ENCODE data around the gene MRPS18A. TPM values are rescaled to one million over a fixed set of nuclear protein-coding genes. Genes with fewer than 3 reads are reported as not detected.
"Not testable (repeated sequence)": the region's sequence is repeated elsewhere in the genome, so short reads cannot be mapped to it uniquely, and the experiment has no call there.

MRPS18A gene
- total and polyA plus RNA-seq, 2 experiments from 2014 or later, result 46.1 to 71.1 TPM

DNA sequence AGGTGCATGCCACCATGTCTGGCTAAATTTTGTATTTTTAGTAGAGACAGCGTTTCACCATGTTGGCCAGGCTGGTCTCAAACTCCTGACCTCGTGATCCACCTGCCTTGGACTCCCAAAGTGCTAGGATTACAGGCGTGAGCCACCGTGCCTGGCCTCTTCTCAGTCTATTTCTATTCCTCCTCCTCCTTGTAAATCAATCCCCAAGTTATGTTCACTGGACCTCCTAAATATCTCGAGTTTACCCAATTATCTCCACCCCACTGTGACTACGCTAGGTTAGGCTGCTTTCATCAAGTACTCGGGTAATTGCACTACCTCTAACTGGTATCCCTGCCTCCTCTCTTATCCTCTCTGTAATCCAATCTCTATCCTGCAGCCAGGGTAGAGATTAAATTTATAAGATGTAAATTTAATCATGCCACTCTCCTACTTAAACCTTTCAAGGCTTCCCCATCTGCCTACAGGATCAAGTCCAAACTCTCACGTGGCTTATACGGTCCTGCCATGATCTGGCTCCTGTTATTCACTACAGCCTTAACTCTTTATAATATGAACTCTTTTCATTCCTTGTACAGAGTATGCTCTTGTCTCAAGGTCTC lies 52.8 kb downstream of the MRPS18A start:
- Histone ChIP-seq H3K27ac (peak overlapping the region; percentile 82), H3K4me2 (peak overlapping the region; percentile 86)

DNA sequence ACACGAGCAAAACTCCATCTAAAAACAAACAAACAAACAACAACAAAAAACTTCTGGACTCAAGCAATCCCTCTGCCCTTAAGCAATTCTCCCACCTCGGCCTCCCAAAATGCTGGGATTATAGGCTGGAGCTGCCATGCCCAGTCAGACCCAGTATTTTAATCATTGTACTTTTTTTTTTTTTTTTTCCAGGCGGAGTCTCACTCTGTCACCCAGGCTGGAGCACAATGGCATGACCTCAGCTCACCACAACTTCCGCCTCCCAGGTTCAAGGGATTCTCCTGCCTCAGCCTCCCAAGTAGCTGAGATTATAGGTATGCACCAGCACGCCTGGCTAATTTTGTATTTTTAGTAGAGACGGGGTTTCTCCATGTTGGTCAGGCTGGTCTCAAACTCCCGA lies 54.6 kb downstream of the MRPS18A start:
- not testable (repeated sequence) for H3K4me3 ChIP-seq; H3K9me3 ChIP-seq (ENCODE audit: low read depth); H3K27me3 ChIP-seq; H3K36me3 ChIP-seq (replicated peaks; ENCODE audit: insufficient read depth, low read depth); H3K4me2 ChIP-seq; H3K9me2 ChIP-seq (replicated peaks; ENCODE audit: insufficient read depth); H2AFZ ChIP-seq; DNase-seq (ENCODE audit: low spot score); H3K27ac ChIP-seq; H4K20me1 ChIP-seq (ENCODE audit: insufficient read depth, poor library complexity, severe bottlenecking); H3K4me1 ChIP-seq (ENCODE audit: insufficient read depth)
- peaks cover 30% of the 10 kb centered on the region for H3K79me2 ChIP-seq
- 92% methylated on average over 7 of the region's 7 CpGs for WGBS (ENCODE audit: low lambda C conversion rate, missing lambda C conversion rate)

More for the DNA sequence above, 52.8 kb downstream of the MRPS18A start:
- no peak overlapping the region for H3K4me3 ChIP-seq
- no peaks in the 10 kb centered on the region for H3K9me3 ChIP-seq (ENCODE audit: low read depth)
- WGBS (ENCODE audit: low lambda C conversion rate, missing lambda C conversion rate), result 86% methylated on average over 9 of the region's 9 CpGs
- H3K27me3 ChIP-seq, result no peaks in the 10 kb centered on the region
- no peak for DNase-seq (ENCODE audit: low spot score)
- H2AFZ ChIP-seq, result peak overlapping the region; percentile 88
- no peaks in the 10 kb centered on the region for H3K9me2 ChIP-seq (replicated peaks; ENCODE audit: insufficient read depth)
- peaks cover 8% of the 10 kb centered on the region for H3K4me1 ChIP-seq (ENCODE audit: insufficient read depth)
- no peak for TF ChIP-seq EZH2 (IDR thresholded peaks at IDR 0.05; ENCODE audit: borderline replicate concordance)
- TF ChIP-seq, protein P1, sequence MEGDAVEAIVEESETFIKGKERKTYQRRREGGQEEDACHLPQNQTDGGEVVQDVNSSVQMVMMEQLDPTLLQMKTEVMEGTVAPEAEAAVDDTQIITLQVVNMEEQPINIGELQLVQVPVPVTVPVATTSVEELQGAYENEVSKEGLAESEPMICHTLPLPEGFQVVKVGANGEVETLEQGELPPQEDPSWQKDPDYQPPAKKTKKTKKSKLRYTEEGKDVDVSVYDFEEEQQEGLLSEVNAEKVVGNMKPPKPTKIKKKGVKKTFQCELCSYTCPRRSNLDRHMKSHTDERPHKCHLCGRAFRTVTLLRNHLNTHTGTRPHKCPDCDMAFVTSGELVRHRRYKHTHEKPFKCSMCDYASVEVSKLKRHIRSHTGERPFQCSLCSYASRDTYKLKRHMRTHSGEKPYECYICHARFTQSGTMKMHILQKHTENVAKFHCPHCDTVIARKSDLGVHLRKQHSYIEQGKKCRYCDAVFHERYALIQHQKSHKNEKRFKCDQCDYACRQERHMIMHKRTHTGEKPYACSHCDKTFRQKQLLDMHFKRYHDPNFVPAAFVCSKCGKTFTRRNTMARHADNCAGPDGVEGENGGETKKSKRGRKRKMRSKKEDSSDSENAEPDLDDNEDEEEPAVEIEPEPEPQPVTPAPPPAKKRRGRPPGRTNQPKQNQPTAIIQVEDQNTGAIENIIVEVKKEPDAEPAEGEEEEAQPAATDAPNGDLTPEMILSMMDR (IDR thresholded peaks at IDR 0.05; ENCODE audit: poor library complexity), result no peak
- TF ChIP-seq EZH2phosphoT487 (IDR thresholded peaks at IDR 0.05; ENCODE audit: low read depth, severe bottlenecking, unreplicated experiment), result no peak
- H3K79me2 ChIP-seq, result peaks cover 37% of the 10 kb centered on the region
- H3K36me3 ChIP-seq (replicated peaks; ENCODE audit: insufficient read depth, low read depth), result no peaks in the 10 kb centered on the region
- H4K20me1 ChIP-seq (ENCODE audit: insufficient read depth, poor library complexity, severe bottlenecking), result no peaks in the 10 kb centered on the region

DNA sequence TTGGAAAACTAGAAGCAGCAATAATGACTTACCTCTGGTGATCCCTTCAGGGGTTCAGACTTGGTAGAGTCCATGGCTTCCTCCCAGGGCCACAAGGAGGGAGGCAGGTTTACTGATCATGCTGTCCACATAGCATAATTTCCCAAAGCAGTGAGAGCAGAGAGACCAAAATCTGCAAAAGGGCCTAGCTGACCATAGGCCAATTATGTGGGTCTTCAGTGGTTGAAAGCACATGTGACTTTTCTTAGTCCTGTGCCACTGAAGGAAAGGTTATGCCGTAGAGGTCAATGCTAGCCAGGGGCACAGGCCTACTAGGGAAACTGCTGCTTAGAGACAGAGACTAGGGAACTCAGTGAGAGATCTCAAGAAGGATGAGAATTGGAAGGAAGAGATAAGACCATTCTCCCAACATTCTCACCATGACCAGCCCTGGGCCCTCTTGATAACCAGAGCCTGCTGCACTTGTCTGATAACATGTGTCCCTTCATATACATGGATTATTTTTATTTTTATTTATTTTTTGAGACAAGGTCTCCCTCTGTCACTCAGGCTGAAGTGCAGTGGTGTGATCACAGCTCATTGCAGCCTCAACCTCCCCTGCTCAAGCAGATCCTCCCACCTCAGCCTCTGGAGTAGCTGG lies 56.5 kb downstream of the MRPS18A start:
- Histone ChIP-seq H3K27ac (peak overlapping the region; percentile 31), H4K20me1 (ENCODE audit: insufficient read depth, poor library complexity, severe bottlenecking) (no peaks in the 10 kb centered on the region), H3K9me2 (replicated peaks; ENCODE audit: insufficient read depth) (no peaks in the 10 kb centered on the region), H3K36me3 (replicated peaks; ENCODE audit: insufficient read depth, low read depth) (no peaks in the 10 kb centered on the region), H3K79me2 (peaks cover 24% of the 10 kb centered on the region), H3K4me2 (no peak overlapping the region), H3K4me1 (ENCODE audit: insufficient read depth) (peaks cover 14% of the 10 kb centered on the region), H3K9me3 (ENCODE audit: low read depth) (no peaks in the 10 kb centered on the region), H2AFZ (no peak overlapping the region), H3K4me3 (no peak overlapping the region), H3K27me3 (no peaks in the 10 kb centered on the region)
- DNase-seq (ENCODE audit: low spot score), result no peak
- TF ChIP-seq, protein P1 (IDR thresholded peaks at IDR 0.05; ENCODE audit: poor library complexity), result no peak
- no peak for TF ChIP-seq EZH2phosphoT487 (IDR thresholded peaks at IDR 0.05; ENCODE audit: low read depth, severe bottlenecking, unreplicated experiment)
- no peak for TF ChIP-seq EZH2 (IDR thresholded peaks at IDR 0.05; ENCODE audit: borderline replicate concordance)
- 100% methylated on average over 1 of the region's 1 CpG for WGBS (ENCODE audit: low lambda C conversion rate, missing lambda C conversion rate)

DNA sequence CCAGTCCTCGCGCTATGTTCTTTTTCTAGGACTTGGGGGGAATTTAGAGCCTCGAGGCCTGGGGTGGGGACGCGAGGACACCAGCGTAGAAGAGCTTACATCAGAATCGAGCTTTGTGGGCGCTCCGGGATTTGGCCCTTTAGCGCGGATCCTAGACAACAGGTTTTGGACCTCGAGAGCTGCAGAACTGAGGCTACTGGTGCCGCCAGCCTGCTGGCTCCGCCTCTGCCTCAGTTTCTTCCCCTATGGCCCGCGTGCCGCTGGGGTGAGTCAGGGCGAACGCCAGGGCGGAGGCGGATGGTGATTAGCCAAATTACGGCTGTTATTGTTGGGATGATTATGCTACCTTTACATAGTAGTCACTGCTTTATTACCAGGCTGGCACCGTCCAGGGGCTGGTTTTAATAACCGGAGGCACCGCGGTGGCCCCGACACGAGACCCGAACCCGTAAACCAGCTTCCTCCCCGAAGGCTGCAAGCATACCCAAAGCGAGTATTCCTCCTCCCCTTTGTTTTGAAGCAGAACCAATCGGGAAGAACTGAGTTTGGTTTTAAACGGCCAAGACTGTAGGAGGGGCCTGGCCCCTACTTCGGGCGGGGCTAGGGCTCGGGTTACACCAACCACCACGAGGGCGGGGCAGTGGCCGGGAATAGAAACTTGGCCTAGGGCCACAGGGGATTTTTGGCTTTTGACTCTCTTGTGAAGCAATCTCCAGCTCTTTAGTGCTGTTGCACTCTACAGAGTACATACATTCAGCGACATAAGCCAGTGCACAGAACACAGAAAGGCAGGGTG lies 57.9 kb downstream of the MRPS18A start:
- H3K79me2 ChIP-seq, result peaks cover 24% of the 10 kb centered on the region
- peaks cover 14% of the 10 kb centered on the region for H3K4me1 ChIP-seq (ENCODE audit: insufficient read depth)
- H3K4me3 ChIP-seq, result peak overlapping the region; percentile 21
- WGBS (ENCODE audit: low lambda C conversion rate, missing lambda C conversion rate), result 1% methylated on average over 41 of the region's 41 CpGs
- H3K27me3 ChIP-seq, result no peaks in the 10 kb centered on the region
- no peaks in the 10 kb centered on the region for H3K9me3 ChIP-seq (ENCODE audit: low read depth)
- H3K9me2 ChIP-seq (replicated peaks; ENCODE audit: insufficient read depth), result no peaks in the 10 kb centered on the region
- H3K27ac ChIP-seq, result peak overlapping the region; percentile 91
- H3K36me3 ChIP-seq (replicated peaks; ENCODE audit: insufficient read depth, low read depth), result no peaks in the 10 kb centered on the region
- TF ChIP-seq EZH2phosphoT487 (IDR thresholded peaks at IDR 0.05; ENCODE audit: low read depth, severe bottlenecking, unreplicated experiment) (no peak), EZH2 (IDR thresholded peaks at IDR 0.05; ENCODE audit: borderline replicate concordance) (no peak)
- TF ChIP-seq, protein P1 (IDR thresholded peaks at IDR 0.05; ENCODE audit: poor library complexity), result no peak
- peak; percentile 98 for DNase-seq (ENCODE audit: low spot score)
- no peaks in the 10 kb centered on the region for H4K20me1 ChIP-seq (ENCODE audit: insufficient read depth, poor library complexity, severe bottlenecking)
- peak overlapping the region; percentile 50 for H2AFZ ChIP-seq
- peak overlapping the region; percentile 81 for H3K4me2 ChIP-seq
